WTC11 (cell line): Measurements from ENCODE around the gene TRPC1. TPM values are rescaled to one million over a fixed set of nuclear protein-coding genes. Genes with fewer than 3 reads are reported as not detected.

ENCODE experiments used
- ATAC-seq: fragments of 200-7000 bp; cut with Tn5 transposase; 2 replicates; pipeline ENCODE4 v1.10.0; 2021; ENCODE audit warnings: mild to moderate bottlenecking, moderate library complexity
- CTCF ChIA-PET: fragments of 300-600 bp; sonication (Branson Sonifier 250); formaldehyde crosslinking; loops from one replicate; lab custom pipeline; 2021; ENCODE audit warnings: antibody characterized with exemption; lab: Charles Lee
- POLR2A ChIA-PET: fragments of 350-600 bp; sonication (Branson Sonifier 250); formaldehyde crosslinking; loops from one replicate; lab custom pipeline; 2021; ENCODE audit warnings: antibody characterized with exemption; lab: Charles Lee
- DNase-seq: peaks from one replicate; pipeline ENCODE4 v3.0.0; 2021; ENCODE audit warnings: low spot score
- H3K27ac Mint-ChIP-seq: 2 replicates; pipeline ENCODE4 v1.8.0; 2021; ENCODE audit warnings: mixed read lengths
- H3K27me3 Mint-ChIP-seq: 2 replicates; pipeline ENCODE4 v1.8.0; 2021; ENCODE audit warnings: low read depth, mild to moderate bottlenecking, moderate library complexity, mixed read lengths
- H3K36me3 Mint-ChIP-seq: 2 replicates; pipeline ENCODE4 v1.8.0; 2021; ENCODE audit warnings: mixed read lengths
- H3K4me1 Mint-ChIP-seq: 2 replicates; pipeline ENCODE4 v1.8.0; 2022; ENCODE audit warnings: mixed read lengths
- H3K4me3 Mint-ChIP-seq: 2 replicates; pipeline ENCODE4 v1.8.0; 2021; ENCODE audit warnings: mild to moderate bottlenecking, moderate library complexity, mixed read lengths
- H3K9me3 Mint-ChIP-seq: 2 replicates; pipeline ENCODE4 v1.8.0; 2021; ENCODE audit warnings: mixed read lengths
- AR ChIP-seq: fragments of 250-450 bp; sonication (Bioruptor Pico); IDR thresholded peaks from 2 replicates; pipeline ENCODE4 v1.9.0; 2021; ENCODE audit warnings: mild to moderate bottlenecking
- E2F4 ChIP-seq: sonication (generic); formaldehyde crosslinking; IDR thresholded peaks from 2 replicates; pipeline ENCODE4 v1.8.1; 2022; ENCODE audit warnings: low read depth, mild to moderate bottlenecking, moderate library complexity, missing genetic modification reagents, borderline replicate concordance
- HMGXB4 ChIP-seq: sonication (generic); formaldehyde crosslinking; IDR thresholded peaks from 2 replicates; pipeline ENCODE4 v1.8.1; 2023; ENCODE audit warnings: mild to moderate bottlenecking, moderate library complexity, missing genetic modification reagents
- KAT7 ChIP-seq: sonication (generic); formaldehyde crosslinking; IDR thresholded peaks from 2 replicates; pipeline ENCODE4 v1.8.1; 2023; ENCODE audit warnings: missing genetic modification reagents, mild to moderate bottlenecking, borderline replicate concordance
- MLX ChIP-seq: sonication (generic); formaldehyde crosslinking; IDR thresholded peaks from 2 replicates; pipeline ENCODE4 v1.8.1; 2023; ENCODE audit warnings: mild to moderate bottlenecking, missing genetic modification reagents, moderate library complexity
- MXD4 ChIP-seq: fragments of 250-450 bp; sonication (Bioruptor Pico); IDR thresholded peaks from 2 replicates; pipeline ENCODE4 v1.8.0; 2021; ENCODE audit warnings: mild to moderate bottlenecking, moderate library complexity, borderline replicate concordance
- NFYB ChIP-seq: sonication (generic); formaldehyde crosslinking; conservative IDR thresholded peaks from 2 replicates; pipeline ENCODE4 v1.8.0; 2022; ENCODE audit warnings: low read depth, missing genetic modification reagents
- NR1H2 ChIP-seq: sonication (generic); formaldehyde crosslinking; IDR thresholded peaks from 2 replicates; pipeline ENCODE4 v1.9.0; 2021; ENCODE audit warnings: mild to moderate bottlenecking, moderate library complexity, missing genetic modification reagents
- NR2C2 ChIP-seq: sonication (generic); formaldehyde crosslinking; IDR thresholded peaks from 2 replicates; pipeline ENCODE4 v1.8.0; 2022; ENCODE audit warnings: mild to moderate bottlenecking, missing genetic modification reagents
- OVOL2 ChIP-seq: fragments of 250-450 bp; sonication (Bioruptor Pico); IDR thresholded peaks from 2 replicates; pipeline ENCODE4 v1.9.0; 2021; ENCODE audit warnings: mild to moderate bottlenecking, borderline replicate concordance
- RELA ChIP-seq: sonication (generic); formaldehyde crosslinking; IDR thresholded peaks from 2 replicates; pipeline ENCODE4 v1.8.1; 2022; ENCODE audit warnings: missing genetic modification reagents, mild to moderate bottlenecking, borderline replicate concordance
- SMAD3 ChIP-seq: sonication (generic); formaldehyde crosslinking; IDR thresholded peaks from 2 replicates; pipeline ENCODE4 v1.8.0; 2022; ENCODE audit warnings: missing genetic modification reagents, mild to moderate bottlenecking, borderline replicate concordance
- STAT6 ChIP-seq: sonication (generic); formaldehyde crosslinking; conservative IDR thresholded peaks from 2 replicates; pipeline ENCODE4 v1.8.1; 2023; ENCODE audit warnings: mild to moderate bottlenecking, low read depth, missing genetic modification reagents, moderate library complexity
- USF1 ChIP-seq: sonication (generic); formaldehyde crosslinking; IDR thresholded peaks from 2 replicates; pipeline ENCODE4 v1.8.0; 2022; ENCODE audit warnings: mild to moderate bottlenecking, missing genetic modification reagents
- ZMAT4 ChIP-seq: fragments of 250-450 bp; sonication (Bioruptor Pico); IDR thresholded peaks from 2 replicates; pipeline ENCODE4 v1.9.0; 2021; ENCODE audit warnings: mild to moderate bottlenecking
- ZNF121 ChIP-seq: sonication (generic); formaldehyde crosslinking; IDR thresholded peaks from 2 replicates; pipeline ENCODE4 v1.8.0; 2023; ENCODE audit warnings: missing genetic modification reagents
- ZNF396 ChIP-seq: fragments of 250-450 bp; sonication (Bioruptor Pico); IDR thresholded peaks from 2 replicates; pipeline ENCODE4 v1.8.0; 2021; ENCODE audit warnings: mild to moderate bottlenecking, moderate library complexity, borderline replicate concordance
- ZNF423 ChIP-seq: fragments of 250-450 bp; sonication (Bioruptor Pico); IDR thresholded peaks from 2 replicates; pipeline ENCODE4 v2.1.2; 2022; ENCODE audit warnings: mild to moderate bottlenecking, moderate library complexity
- ZNF512 ChIP-seq: sonication (generic); formaldehyde crosslinking; IDR thresholded peaks from 2 replicates; pipeline ENCODE4 v1.8.1; 2022; ENCODE audit warnings: missing genetic modification reagents, borderline replicate concordance
- ZSCAN18 ChIP-seq: fragments of 250-450 bp; sonication (Bioruptor Pico); IDR thresholded peaks from 2 replicates; pipeline ENCODE4 v2.1.2; 2022; ENCODE audit warnings: mild to moderate bottlenecking, moderate library complexity
- total RNA-seq: library from RNA; stranded (reverse); gene quantifications from 3 replicates; pipeline ENCODE4 v1.2.3, GENCODE V29; 2021

Gene TRPC1
- total RNA-seq, 1 experiment from 2014 or later: 13.8 TPM

GRCh38 chr3:142818651-142819050 is 94.8 kb downstream of the TRPC1 start:
- POLR2A ChIA-PET: interaction anchor here (0.5 kb wide), 1 partner anchor 226 kb away, joined by 4 read pairs; no protein-coding TSS in a partner anchor
- Mint-ChIP-seq H3K27ac (no peak overlapping the region), H3K4me1 (no peaks in the 10 kb centered on the region), H3K36me3 (no peaks in the 10 kb centered on the region), H3K9me3 (no peaks in the 10 kb centered on the region), H3K4me3 (no peak overlapping the region), H3K27me3 (no peaks in the 10 kb centered on the region; the same call in 1 of the 2 replicates)
- CTCF ChIA-PET: no interaction called here
- no peak for DNase-seq
- TF ChIP-seq MXD4 (CRISPR knock-in tag) (no peak), OVOL2 (CRISPR knock-in tag) (no peak), HMGXB4 (CRISPR knock-in tag) (no peak), NFYB (CRISPR knock-in tag) (no peak), USF1 (CRISPR knock-in tag) (no peak), ZNF423 (no peak), NR2C2 (CRISPR knock-in tag) (no peak), KAT7 (CRISPR knock-in tag) (no peak), ZSCAN18 (CRISPR knock-in tag) (no peak)
- TF ChIP-seq, all 79 proteins: peak for 0
- no peak for ATAC-seq

- ATAC-seq: no peak
- Mint-ChIP-seq H3K4me1 (no peaks in the 10 kb centered on the region), H3K36me3 (no peaks in the 10 kb centered on the region)
- TF ChIP-seq NR1H2 (CRISPR knock-in tag): no peak
- no peak for TF ChIP-seq ZMAT4 (CRISPR knock-in tag)
- no peak for TF ChIP-seq MLX
- TF ChIP-seq ZNF396 (CRISPR knock-in tag): no peak
- TF ChIP-seq E2F4 (CRISPR knock-in tag): no peak
- TF ChIP-seq SMAD3 (CRISPR knock-in tag): no peak
- no peak for TF ChIP-seq RELA (CRISPR knock-in tag)
- TF ChIP-seq ZNF121: no peak
- TF ChIP-seq ZNF512 (CRISPR knock-in tag): no peak
- TF ChIP-seq MXD4 (CRISPR knock-in tag): no peak
- no peak for TF ChIP-seq STAT6 (CRISPR knock-in tag)
- no peak for TF ChIP-seq AR
Observed at GRCh38 chr3:142819179-142819578, 95.3 kb downstream of the TRPC1 start.

More at GRCh38 chr3:142819179-142819578, 95.3 kb downstream of the TRPC1 start:
- POLR2A ChIA-PET: no interaction called here
- Mint-ChIP-seq H3K9me3 (no peaks in the 10 kb centered on the region), H3K27ac (no peak overlapping the region), H3K27me3 (no peaks in the 10 kb centered on the region; the same call in 1 of the 2 replicates), H3K4me3 (no peak overlapping the region)
- DNase-seq: no peak
- CTCF ChIA-PET: interaction anchor here (1.2 kb wide), 1 partner anchor 10 kb away, joined by 3 read pairs; no protein-coding TSS in a partner anchor
